GM10266 (cell line): ENCODE results near the gene RAPGEF4.

Experiments
- DNase-seq: peaks from one replicate; pipeline ENCODE4 v3.0.0; 2012; ENCODE audit errors: extremely low spot score
- CTCF ChIP-seq: IDR thresholded peaks from 2 replicates; pipeline ENCODE4 v1.5.1; 2012; ENCODE audit warnings: mild to moderate bottlenecking, low read depth; ENCODE audit not compliant: control insufficient read depth, insufficient read depth; ENCODE audit errors: missing control alignments

Gene RAPGEF4

GRCh38 chr2:172944794-172945509 lies 209.3 kb downstream of the RAPGEF4 start:
- no peak for DNase-seq
- no peak for TF ChIP-seq CTCF

GRCh38 chr2:172945510-172945850 lies 209.8 kb downstream of the RAPGEF4 start:
- DNase-seq: no peak
- no peak for TF ChIP-seq CTCF

- TF ChIP-seq CTCF: no peak
- no peak for DNase-seq
Measured at GRCh38 chr2:172947461-172948153, 212.0 kb downstream of the RAPGEF4 start.

- TF ChIP-seq CTCF: no peak
- no peak for DNase-seq
Measured at GRCh38 chr2:172949522-172949921, 213.9 kb downstream of the RAPGEF4 start.

GRCh38 chr2:172950565-172950964 lies 214.9 kb downstream of the RAPGEF4 start:
- DNase-seq: no peak
- no peak for TF ChIP-seq CTCF

- no peak for DNase-seq
- no peak for TF ChIP-seq CTCF
Measured at GRCh38 chr2:172951554-172951953, 215.9 kb downstream of the RAPGEF4 start.

GRCh38 chr2:172953411-172953810 lies 217.8 kb downstream of the RAPGEF4 start:
- DNase-seq: no peak
- no peak for TF ChIP-seq CTCF
